HepG2 (cell line): ENCODE results near the gene RPS27A. TPM values are rescaled to one million over a fixed set of nuclear protein-coding genes. Genes with fewer than 3 reads are reported as not detected.
A peak's percentile ranks its signal among the peaks of the same experiment; 100 is the strongest.

Experiments used
- CREB3 ChIP-seq: sonication (generic); formaldehyde crosslinking; IDR thresholded peaks from 2 replicates; pipeline ENCODE4 v1.5.0; 2020; ENCODE audit warnings: missing genetic modification reagents
- CSRNP2 ChIP-seq: sonication (generic); formaldehyde crosslinking; conservative IDR thresholded peaks from 2 replicates; pipeline ENCODE4 v1.8.0; 2022; ENCODE audit warnings: low read depth, missing genetic modification reagents
- FOSL1 ChIP-seq: sonication (generic); formaldehyde crosslinking; IDR thresholded peaks from 2 replicates; pipeline ENCODE4 v1.9.0; 2021; ENCODE audit warnings: missing genetic modification reagents, borderline replicate concordance
- JUN ChIP-seq: sonication (generic); formaldehyde crosslinking; IDR thresholded peaks from 2 replicates; pipeline ENCODE4 v1.4.0; 2020; ENCODE audit warnings: mild to moderate bottlenecking, missing genetic modification reagents
- MBD4 ChIP-seq: IDR thresholded peaks from 2 replicates; pipeline ENCODE4 v1.6.1; 2012; ENCODE audit warnings: low read length, inconsistent platforms, borderline replicate concordance
- MTF1 ChIP-seq: sonication (generic); formaldehyde crosslinking; IDR thresholded peaks from 2 replicates; pipeline ENCODE4 v1.5.0; 2020; ENCODE audit warnings: missing genetic modification reagents
- NFATC3 ChIP-seq: sonication (generic); formaldehyde crosslinking; IDR thresholded peaks from 2 replicates; pipeline ENCODE4 v1.5.1; 2020; ENCODE audit warnings: mild to moderate bottlenecking, missing genetic modification reagents
- PATZ1 ChIP-seq: sonication (generic); formaldehyde crosslinking; IDR thresholded peaks from 2 replicates; pipeline ENCODE4 v1.4.0; 2020; ENCODE audit warnings: missing genetic modification reagents
- ZBTB10 ChIP-seq: sonication (generic); formaldehyde crosslinking; IDR thresholded peaks from 2 replicates; pipeline ENCODE4 v1.4.0; 2020; ENCODE audit warnings: missing genetic modification reagents, borderline replicate concordance
- ZIK1 ChIP-seq: sonication (generic); formaldehyde crosslinking; IDR thresholded peaks from 2 replicates; pipeline ENCODE4 v1.5.0; 2020; ENCODE audit warnings: mild to moderate bottlenecking, low read depth, missing genetic modification reagents, borderline replicate concordance
- ZNF264 ChIP-seq: sonication (generic); formaldehyde crosslinking; IDR thresholded peaks from 2 replicates; pipeline ENCODE4 v1.4.0; 2020; ENCODE audit warnings: missing genetic modification reagents
- ZNF275 ChIP-seq: sonication (generic); formaldehyde crosslinking; IDR thresholded peaks from 2 replicates; pipeline ENCODE4 v1.8.0; 2022; ENCODE audit warnings: missing genetic modification reagents, mild to moderate bottlenecking, inconsistent platforms, borderline replicate concordance
- ZNF33B ChIP-seq: sonication (generic); formaldehyde crosslinking; IDR thresholded peaks from 2 replicates; pipeline ENCODE4 v1.5.1; 2020; ENCODE audit warnings: mild to moderate bottlenecking, missing genetic modification reagents
- ZNF431 ChIP-seq: sonication (generic); formaldehyde crosslinking; IDR thresholded peaks from 2 replicates; pipeline ENCODE4 v1.9.0; 2022; ENCODE audit warnings: missing genetic modification reagents, low read depth, mild to moderate bottlenecking, borderline replicate concordance
- ZNF501 ChIP-seq: sonication (generic); formaldehyde crosslinking; IDR thresholded peaks from 2 replicates; pipeline ENCODE4 v1.5.1; 2020; ENCODE audit warnings: mild to moderate bottlenecking, moderate library complexity, missing genetic modification reagents
- ZNF530 ChIP-seq: sonication (generic); formaldehyde crosslinking; IDR thresholded peaks from 2 replicates; pipeline ENCODE4 v1.5.0; 2020; ENCODE audit warnings: low read depth, mild to moderate bottlenecking, missing genetic modification reagents
- ZNF564 ChIP-seq: sonication (generic); formaldehyde crosslinking; IDR thresholded peaks from 2 replicates; pipeline ENCODE4 v1.8.1; 2023; ENCODE audit warnings: mild to moderate bottlenecking, missing genetic modification reagents
- ZNF709 ChIP-seq: sonication (generic); formaldehyde crosslinking; IDR thresholded peaks from 2 replicates; pipeline ENCODE4 v1.5.0; 2020; ENCODE audit warnings: mild to moderate bottlenecking, missing genetic modification reagents
- ZNF766 ChIP-seq: sonication (generic); formaldehyde crosslinking; IDR thresholded peaks from 2 replicates; pipeline ENCODE4 v1.5.0; 2020; ENCODE audit warnings: missing genetic modification reagents, borderline replicate concordance
- ZNF83 ChIP-seq: sonication (generic); formaldehyde crosslinking; IDR thresholded peaks from 2 replicates; pipeline ENCODE4 v1.4.0; 2020; ENCODE audit warnings: missing genetic modification reagents, mild to moderate bottlenecking, borderline replicate concordance
- polyA plus RNA-seq, 8 experiments: library from polyadenylated mRNA; depleted of rRNA in 3 of 8; stranded (reverse) in 7 of 8; unstranded in 1 of 8; fragments of >200 nt; fragmentation: Illumina TruSeq in 4 of 8; extraction: Trizol in 4 of 8; gene quantifications; 2 replicates each; pipeline versions ENCODE4 v1.2.1 to v1.2.3, GENCODE V29; 2011 to 2016; ENCODE audit warnings: low read depth in 4 of 8, missing spikeins in 1 of 8, mixed read lengths in 1 of 8; ENCODE audit not compliant: insufficient read depth in 1 of 8
- total RNA-seq, 5 experiments: library from RNA; depleted of rRNA; stranded (reverse); fragments of >200 nt; fragmentation: Illumina TruSeq; extraction: Trizol; gene quantifications; 2 replicates each; pipeline ENCODE4 v1.2.3, GENCODE V29; 2016; ENCODE audit warnings: low read depth in 1 of 5

RPS27A gene
- total and polyA plus RNA-seq, 2 of the 13 experiments (the other 11 are each of a cell fraction or from before 2014, with no cell fraction given), result 2,779 to 3,269 TPM

- TF ChIP-seq CSRNP2 (CRISPR knock-in tag) (no peak), ZNF83 (CRISPR knock-in tag) (peak; percentile 93; the same call in 1 of the 2 replicates), MBD4 (peak; percentile 30; the same call in 1 of the 2 replicates), ZNF33B (peak; percentile 92), ZNF275 (CRISPR knock-in tag) (peak; percentile 95; the same call in 1 of the 2 replicates), ZNF501 (CRISPR knock-in tag) (peak; percentile 100), ZBTB10 (no peak), JUN (CRISPR knock-in tag) (peak; percentile 74; the same call in 1 of the 2 replicates), ZIK1 (CRISPR knock-in tag) (peak; percentile 95), CREB3 (CRISPR knock-in tag) (peak; percentile 77; the same call in 1 of the 2 replicates), ZNF431 (CRISPR knock-in tag) (peak; percentile 94), NFATC3 (CRISPR knock-in tag) (0 out of 2 replicates have a peak, but pooled peaks have one; percentile 25), FOSL1 (CRISPR knock-in tag) (no peak), ZNF766 (CRISPR knock-in tag) (peak; percentile 99), MTF1 (CRISPR knock-in tag) (no peak; the same call in none of the 2 replicates), PATZ1 (CRISPR knock-in tag) (peak; percentile 95), ZNF564 (CRISPR knock-in tag) (peak; percentile 91; the same call in 1 of the 2 replicates), ZNF264 (peak; percentile 96), ZNF530 (no peak), ZNF709 (peak; percentile 45; the same call in 1 of the 2 replicates)
Measured at GRCh38 chr2:55268907-55269644, 36.6 kb downstream of the RPS27A start, which contains the start of gene MTIF2 (continued).
